ENCODE results near the gene MITD1.

DNA sequence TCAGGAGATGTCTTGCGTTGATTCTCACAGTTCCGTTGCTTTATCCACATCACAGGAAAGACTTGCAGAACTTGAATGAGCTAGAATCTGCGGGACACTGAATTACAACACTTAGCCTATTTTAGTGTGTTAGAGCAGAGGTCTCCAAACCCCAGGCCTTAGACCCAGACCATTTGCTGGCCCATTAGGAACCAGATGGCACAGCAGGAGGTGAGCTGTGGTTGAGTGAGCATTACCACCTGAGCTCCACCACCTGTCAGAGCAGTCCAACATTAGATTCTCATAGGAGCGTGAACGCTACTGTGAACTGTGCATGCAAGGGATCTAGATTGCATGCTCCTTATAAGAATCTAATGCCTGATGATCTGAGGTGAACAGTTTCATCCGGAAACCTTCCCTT is 4.0 kb upstream of the MITD1 start:
- TF ChIP-seq, protein P1, sequence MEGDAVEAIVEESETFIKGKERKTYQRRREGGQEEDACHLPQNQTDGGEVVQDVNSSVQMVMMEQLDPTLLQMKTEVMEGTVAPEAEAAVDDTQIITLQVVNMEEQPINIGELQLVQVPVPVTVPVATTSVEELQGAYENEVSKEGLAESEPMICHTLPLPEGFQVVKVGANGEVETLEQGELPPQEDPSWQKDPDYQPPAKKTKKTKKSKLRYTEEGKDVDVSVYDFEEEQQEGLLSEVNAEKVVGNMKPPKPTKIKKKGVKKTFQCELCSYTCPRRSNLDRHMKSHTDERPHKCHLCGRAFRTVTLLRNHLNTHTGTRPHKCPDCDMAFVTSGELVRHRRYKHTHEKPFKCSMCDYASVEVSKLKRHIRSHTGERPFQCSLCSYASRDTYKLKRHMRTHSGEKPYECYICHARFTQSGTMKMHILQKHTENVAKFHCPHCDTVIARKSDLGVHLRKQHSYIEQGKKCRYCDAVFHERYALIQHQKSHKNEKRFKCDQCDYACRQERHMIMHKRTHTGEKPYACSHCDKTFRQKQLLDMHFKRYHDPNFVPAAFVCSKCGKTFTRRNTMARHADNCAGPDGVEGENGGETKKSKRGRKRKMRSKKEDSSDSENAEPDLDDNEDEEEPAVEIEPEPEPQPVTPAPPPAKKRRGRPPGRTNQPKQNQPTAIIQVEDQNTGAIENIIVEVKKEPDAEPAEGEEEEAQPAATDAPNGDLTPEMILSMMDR (IDR thresholded peaks at IDR 0.05) = no peak
- TF ChIP-seq POLR2A (IDR thresholded peaks at IDR 0.05) = no peak
